Midbrain (tissue), 1 donor: ENCODE data around the gene AAGAB.
"Not testable (repeated sequence)": the region's sequence is repeated elsewhere in the genome, so short reads cannot be mapped to it uniquely, and the experiment has no call there.

ENCODE experiments used
- DNase-seq: peaks from one replicate; lab custom pipeline; 2025; lab: John Stamatoyannopoulos, UW

Gene AAGAB

DNA sequence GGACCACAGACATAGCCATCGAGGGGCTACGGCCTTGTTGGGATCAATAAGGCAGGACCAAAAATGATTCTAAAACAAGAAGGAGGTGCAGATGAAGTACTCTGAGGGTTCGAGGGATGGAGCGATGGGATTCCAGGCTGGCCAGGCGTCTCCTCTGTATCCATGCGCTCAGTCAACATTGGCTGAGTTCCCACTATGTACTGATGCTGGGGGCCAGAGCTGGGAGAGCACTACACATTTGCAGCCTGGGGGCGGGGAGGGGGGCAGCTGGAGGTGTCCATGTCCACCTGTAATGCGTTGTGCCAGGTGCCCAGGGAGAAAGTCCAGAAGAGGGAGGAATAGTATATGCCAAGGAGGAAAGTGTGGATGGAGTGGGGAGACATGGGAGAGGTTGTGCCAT, 81.5 kb downstream of the AAGAB start:
- DNase-seq = no peak

DNA sequence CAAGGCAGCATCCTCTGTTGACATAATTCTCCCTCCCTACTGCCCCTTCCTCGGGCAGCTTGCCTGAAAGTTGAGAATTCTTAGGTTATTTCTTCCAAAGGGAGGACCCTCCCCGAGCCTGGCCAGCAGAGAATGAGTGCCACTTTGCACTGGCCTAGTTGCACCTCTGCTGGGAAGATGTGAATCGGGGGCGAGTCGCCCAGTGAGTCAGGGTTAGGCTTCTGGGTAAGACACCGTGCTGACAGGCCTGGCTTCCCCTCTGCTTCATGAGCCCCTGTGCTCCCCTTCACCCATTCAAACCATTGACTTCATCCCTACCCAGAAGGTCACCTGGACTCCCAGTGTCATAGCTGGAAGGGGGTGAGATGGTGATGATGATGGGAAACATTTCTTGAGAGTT, 82.3 kb downstream of the AAGAB start:
- DNase-seq = no peak

DNA sequence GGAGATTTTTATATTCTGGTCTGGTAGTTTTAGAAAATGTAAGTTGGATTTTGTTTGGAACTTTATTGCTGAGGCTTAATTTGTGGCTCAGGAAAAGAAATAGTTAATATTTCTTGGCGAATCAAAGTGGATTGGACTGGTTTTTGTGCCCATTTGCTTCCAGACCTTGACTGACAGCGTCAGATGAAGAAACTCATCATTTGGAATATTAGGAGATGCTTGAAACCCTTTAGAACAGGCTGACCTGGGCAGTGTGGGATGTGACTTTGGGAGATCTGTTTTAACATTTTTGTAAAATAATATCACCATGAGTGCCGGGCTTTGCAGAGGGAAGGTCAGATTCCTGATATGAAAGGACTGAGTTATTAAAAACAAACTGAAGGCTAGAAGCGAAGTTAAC, 83.0 kb downstream of the AAGAB start:
- DNase-seq = no peak

DNA sequence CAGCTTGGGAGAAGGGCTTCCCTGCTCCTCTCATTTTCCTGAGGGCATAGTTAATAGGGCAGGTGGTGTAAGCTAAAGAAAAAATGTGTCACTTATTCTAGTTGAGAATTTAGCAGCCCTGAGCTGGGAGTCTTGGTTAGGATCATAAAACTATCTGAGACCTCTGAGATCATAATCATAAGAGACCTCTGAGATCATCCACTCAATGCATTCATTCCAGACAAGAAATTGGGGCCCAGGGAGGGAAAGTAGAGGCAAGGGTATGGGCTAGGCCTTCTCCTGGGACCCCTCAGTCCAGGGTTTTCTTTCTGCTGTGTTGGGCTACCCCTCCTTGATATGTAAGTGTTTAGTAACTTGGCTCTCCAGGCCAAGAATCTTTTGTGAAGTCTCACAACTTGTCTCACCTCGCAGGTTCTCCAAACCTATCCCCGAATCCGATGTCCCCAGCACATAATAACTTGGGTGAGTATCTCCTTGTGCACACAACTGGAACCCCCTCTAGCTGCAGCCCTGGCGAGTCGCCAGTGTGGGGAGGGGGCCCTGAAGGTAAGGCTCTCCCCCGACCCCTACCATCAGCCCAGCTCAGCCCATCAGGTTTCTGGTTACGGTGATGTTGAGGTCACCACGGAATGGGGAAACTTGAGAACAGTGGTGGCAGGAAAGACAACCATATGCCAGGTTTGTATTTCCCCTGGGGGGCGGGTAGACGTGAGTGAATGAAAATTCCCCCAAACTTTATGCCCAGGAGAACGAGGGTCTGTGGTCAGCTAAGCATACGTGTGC, 84.1 kb downstream of the AAGAB start:
- no peak for DNase-seq

DNA sequence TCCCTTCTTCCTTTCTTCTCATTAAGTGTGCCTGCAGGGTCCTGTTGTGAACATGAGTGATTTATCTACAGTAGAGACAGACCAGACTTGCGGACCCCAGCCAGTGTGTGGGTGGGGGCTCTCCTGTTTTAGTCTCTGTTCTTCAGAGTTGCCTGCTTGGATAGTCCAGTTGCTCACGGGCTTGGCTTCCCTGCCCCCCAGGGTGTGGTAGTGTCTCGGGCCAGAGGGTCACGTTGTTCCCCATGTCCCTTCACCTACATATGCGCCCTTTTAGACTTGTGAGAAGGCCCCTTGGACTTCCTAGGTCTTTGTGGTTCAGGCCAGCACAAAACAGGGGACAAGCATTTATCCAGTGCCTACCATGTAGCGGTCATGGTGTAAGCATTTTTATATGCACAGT, 85.8 kb downstream of the AAGAB start:
- no peak for DNase-seq

DNA sequence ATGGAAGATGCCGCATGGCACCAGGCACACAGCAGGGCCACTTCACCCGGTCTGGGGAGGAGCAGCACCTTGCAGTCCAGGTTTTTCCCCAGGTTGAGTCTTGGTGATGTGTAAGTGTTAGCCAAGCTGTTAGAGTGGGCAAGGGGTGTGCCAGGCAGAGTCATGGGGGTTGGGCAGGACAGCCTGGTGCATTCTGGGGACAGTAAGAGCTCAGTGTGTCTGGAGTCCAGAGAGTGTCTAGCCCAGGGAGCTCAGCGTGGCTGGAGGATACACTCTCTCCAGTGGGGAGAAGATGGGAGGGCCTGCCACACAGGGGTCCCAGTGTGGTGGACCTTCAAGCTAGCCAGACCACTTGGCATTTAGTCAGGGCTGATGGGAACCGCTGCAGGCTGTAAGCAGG, 87.4 kb downstream of the AAGAB start:
- no peak for DNase-seq

DNA sequence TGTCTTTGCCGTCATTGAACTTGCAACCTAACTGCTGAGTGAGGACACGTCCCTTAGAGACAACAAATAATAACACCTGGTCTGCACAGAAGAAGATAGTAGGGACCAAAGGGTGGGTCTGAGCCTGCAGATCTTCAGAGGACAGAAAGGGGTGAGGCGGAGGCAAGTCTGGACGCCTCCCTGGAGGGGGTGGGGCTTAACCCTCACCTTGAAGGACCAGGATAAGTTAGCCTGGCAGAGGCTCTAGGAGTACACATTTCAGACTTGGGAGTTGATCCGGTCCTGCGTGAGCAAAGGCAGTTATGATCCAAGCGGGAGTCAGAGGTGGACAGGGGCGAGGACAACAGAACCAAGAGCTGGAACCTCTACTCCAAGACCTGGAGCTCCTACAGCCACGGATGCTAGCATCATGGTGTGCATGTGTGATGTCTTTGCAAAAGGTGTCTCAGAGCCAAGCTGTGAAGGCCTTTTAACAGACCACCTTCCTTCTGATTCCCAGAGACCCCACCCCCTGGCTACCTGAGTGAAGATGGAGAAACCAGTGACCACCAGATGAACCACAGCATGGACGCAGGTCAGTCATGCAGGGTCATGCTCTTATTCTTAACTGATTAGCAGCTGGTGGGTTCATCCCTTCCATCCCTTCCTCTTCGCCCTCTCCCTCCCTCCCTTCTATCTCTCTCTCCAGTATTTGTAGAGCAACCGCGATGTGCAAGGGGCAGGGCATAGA, 88.0 kb downstream of the AAGAB start:
- no peak for DNase-seq

DNA sequence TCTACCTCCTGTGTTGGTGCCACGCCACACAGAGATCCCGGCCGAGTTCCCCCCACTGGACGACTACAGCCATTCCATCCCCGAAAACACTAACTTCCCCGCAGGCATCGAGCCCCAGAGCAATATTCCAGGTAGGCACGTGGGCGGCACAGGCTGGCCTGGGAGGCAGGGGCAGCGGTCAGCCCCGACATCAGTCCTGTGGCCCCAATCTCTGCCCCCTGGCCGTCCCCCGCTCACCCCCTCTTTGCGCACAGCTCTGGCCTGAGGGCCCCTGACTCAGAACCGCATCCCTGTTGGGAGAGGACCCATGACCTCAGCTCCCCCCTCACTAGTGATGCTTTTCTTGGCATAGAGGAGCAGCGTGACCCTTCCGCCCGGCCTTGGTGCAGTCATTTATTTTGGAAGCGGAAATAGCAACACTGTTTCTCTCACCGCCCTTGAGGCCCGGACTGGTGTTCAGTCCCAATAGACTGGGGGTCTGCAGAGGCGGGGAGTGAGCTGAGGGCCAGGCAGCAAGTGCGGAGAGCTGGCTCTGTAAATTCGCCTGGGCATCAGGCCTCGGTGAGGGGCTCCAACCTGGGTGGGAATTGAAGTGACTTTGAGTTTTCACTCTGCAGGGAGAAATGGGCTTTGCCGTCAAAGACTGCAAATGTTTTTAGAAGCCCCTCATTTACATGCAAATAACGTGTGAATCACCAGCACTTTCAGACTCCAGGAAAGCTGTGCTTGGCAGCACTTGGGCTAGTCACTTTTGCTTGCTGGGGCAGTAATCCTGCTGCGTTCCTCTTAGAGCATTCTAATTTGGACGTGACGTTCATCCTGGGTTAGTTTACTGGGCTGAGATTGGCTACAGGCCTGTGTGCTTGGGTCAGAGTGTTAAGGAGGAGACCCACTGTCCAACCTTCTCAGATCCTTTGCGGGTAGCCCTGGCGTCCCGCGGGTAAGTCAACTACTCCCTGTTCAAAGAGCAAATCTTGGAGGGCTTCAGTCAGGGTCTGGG, 88.9 kb downstream of the AAGAB start:
- DNase-seq = peak; percentile 35

DNA sequence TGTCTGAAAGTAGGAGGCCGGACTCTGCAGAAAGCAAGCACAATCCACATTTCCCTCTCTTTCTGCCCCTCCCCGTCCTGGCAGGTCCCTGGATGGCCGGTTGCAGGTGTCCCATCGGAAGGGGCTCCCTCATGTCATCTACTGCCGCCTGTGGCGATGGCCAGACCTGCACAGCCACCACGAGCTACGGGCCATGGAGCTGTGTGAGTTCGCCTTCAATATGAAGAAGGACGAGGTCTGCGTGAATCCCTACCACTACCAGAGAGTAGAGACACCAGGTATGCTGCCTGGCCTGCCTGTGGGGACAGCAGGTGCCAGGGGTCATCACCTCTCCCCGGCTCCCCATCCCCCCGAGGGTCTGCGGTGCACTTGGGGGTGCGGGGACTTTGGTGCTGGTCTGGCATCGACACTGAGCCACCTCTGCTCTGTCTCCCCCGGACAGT, 89.6 kb downstream of the AAGAB start:
- DNase-seq = no peak

DNA sequence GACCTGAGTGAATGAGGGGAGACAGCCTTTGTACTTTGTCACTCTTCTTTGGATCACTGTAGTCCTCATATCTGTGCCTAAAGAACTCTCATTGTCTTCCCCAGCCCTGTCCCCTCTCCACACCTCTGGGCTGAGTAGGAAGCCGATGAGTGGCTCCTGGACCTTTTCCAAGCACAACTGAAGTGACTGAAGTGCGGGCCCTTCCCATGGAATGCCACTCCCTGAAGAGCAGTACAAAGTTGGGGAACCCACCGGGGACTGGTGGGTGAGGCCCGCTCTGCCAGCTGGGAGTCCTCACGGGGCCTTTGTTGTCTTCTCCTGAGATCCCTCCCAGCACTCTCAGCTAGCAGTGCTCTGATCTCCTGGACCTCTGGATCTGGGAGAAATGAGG, 90.1 kb downstream of the AAGAB start:
- no peak for DNase-seq

DNA sequence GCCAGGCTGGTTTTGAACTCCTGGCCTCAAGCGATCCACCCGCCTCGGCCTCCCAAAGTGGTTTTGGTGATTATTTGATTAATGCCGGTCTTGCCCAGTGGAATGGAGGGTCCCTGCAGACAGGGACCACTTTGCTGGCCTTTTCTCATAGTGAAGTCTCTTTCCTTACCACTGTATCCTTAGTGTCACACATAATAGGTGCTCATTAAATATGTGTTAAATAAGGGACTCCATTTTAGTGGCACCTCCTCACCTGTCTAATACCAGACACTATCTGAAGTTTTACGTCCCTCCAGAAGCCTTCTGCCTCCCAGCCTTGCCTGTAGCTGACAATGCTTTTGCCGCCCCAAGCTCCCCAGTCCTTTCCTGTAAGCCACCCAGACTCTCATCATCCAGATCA, 91.3 kb downstream of the AAGAB start:
- no peak for DNase-seq

DNA sequence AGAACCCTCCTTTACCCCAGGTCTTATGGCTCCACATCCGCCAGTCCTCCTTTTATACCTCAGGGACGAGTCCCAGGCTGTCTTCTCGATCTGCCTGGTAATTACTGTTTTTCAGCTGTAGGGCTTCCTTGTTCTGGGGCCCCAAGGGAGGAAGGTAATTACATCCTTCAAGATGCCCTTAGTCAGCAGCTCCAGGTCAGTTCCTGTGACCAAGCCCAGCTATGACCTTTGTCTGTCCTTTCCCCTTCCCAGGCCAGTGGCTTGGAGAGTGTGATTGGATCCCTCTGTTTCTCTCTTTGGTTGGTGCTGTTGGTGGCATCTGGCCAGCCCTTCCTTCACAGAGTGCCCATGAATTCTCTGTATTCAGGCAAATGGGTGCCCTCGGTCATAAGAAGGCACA, 92.6 kb downstream of the AAGAB start:
- no peak for DNase-seq

DNA sequence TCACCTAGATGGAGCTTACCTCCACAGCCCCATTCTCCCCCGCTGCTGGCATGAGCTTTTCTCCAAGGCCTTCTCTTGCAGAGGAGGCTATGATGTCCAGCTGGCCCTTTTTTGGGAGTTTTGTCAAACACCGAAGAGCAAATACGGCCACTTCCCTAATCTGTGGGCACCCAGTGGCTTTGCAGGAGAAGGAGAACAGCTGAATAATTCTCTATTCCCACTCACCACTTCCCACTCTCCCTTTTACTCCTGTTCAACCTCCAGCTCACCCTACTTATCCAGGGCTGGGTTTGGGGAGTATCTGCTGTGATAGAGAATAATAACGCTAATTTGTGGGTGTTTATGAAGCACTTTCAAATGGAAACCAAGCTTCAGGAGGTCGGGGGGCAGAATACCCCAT, 93.0 kb downstream of the AAGAB start:
- no peak for DNase-seq

DNA sequence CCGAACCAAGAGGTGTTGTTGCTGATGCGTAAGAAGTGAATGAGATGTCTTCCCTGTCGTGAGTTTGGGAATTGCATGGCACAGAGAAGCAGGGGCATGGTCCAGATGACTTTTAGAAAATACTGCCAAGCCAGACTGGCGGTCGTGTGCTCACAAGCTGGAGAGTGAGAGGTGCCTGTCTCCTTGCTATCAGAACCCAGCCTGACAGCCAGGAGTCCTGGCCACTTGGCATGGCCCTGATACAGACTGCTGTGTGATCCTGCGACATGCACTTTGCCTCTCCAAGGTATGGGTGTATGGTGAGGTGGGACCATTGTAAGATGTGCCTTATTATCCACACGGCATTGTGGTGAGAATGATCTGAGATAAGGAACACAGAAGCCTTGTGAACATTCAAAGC, 96.1 kb downstream of the AAGAB start:
- no peak for DNase-seq

DNA sequence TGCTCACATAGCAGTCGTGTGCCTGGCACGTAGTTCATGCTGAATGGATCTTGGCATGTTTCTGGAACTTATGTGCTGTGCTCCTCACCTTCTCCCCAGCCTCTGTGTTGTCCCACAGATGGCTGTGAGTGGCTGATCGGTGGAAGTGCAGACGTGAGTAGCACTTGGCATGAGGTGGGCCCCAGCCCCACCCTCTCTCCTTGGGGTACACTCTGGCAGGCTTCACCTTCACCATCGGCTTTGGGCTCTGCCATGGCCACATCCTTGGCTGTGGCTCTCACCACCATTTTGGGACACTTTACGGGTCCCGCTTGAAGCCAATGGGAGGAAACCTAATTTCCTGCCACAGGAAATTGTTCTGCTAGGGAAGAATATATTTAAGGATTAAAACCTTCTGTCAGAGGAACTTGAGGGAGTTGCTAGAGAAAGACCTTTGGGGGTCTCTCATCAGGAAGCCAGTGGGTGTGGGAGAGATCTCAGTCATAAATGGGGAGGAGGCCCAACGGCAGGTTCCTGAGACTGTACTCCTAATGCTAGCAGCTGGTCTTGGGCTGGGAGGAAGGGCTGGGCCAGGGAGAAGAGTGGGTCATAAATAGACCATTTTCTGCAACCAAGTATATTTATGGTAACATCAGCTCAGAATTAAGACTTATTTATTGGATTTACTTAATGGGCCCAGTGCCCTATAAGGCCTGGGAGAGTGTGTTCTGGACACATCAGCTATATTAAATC, 96.8 kb downstream of the AAGAB start:
- DNase-seq = no peak

DNA sequence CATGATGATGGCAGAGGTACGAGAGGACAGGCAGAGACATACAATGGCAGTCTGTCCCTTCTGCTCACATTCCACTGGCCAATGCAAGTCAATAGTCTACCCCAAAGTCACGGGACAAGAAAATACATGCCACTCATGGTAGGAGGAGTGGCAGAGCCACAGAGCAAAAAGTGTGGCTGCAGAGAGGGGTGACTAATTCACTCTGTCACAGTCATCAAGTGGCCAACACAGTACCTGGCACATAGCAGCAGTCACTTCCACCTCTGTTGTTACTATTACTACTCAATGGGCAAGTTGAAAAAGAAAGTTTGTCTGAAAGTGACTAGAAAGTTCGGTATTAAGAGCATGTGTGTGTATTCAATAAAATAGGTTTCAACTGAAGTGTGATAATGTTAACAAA, 97.6 kb downstream of the AAGAB start:
- no peak for DNase-seq

DNA sequence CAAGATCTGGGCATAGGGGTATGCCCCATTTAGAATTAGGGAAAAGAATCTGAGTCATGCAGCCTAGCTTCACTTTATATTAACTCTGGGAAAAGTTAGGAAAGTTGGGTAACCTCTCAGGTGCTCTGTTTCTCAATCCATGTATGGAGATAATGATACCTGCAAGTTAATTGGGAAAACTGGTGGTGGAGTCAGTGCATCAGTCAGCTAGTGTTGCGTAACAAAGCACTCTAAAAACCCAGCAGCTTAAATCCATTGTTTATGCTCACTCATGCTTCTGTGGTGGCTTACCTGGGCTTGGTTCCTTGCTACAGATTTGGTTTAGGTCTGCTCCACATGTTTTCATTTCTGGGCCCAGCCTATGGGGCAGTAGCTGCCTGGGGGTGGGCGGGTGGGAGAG, 98.0 kb downstream of the AAGAB start:
- DNase-seq = no peak

DNA sequence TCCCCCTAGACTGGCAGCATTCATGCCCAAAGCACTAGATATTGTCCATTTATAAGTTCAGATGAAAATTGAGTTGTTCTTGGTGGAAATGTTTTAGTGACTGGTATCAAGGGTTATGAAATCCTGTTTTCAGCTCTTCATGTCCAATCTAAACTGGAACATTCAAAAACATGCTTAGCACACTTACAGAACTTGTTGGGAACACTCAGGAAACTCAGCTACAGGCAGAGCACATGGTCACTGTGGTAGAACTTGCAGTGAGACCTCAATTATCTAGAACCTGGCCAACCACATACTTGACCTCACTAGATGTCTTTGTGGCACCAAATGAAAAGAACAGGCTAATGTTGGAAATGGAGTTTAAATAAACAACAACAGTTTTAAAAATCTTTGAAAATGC, 100.2 kb downstream of the AAGAB start:
- no peak for DNase-seq

DNA sequence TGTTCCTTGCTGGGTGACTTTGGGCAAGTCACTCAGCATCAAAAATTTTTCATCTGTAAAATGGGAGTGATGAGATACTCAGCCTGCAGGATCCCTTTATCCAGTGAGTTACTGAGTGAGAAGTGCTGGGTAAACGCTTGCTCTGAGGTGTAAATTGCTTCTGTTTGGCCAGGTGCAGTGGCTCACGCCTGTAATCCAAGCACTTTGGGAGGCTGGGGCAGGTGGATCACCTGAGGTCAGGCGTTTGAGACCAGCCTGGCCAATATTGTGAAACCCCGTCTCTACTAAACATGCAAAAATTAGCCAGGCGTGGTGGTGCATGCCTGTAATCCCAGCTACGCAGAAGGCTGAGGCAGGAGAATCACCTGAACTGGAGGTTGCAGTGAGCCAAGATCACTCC, 101.4 kb downstream of the AAGAB start:
- DNase-seq = not testable (repeated sequence)

DNA sequence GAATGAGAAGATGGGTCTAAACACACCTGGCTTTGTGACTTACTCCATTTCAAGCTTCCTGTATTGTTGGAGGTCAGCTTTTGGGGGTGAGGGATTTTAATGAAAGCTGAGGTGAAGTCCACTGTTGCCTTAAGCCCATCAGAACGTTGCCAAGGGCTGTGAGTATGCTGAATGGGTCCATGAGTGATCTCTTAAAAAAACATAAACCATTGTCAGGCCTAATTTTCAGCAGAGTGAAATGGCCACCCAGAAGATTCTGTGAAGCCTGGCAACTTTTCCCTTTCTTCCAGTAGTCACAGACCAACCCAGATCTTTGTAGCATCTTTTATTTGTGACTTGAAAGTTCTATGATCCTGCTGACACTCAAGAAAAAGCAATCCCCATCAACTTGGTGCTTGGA, 102.0 kb downstream of the AAGAB start:
- DNase-seq = no peak
